SK-N-MC (cell line): ENCODE data around the gene GALNT5.

Experiments
- EZH2 ChIP-seq: fragments of 200-600 bp; sonication (generic); IDR thresholded peaks from one replicate; pipeline ENCODE4 v1.6.1; 2017; ENCODE audit warnings: antibody characterized with exemption
- POLR2AphosphoS5 ChIP-seq: IDR thresholded peaks from 2 replicates; pipeline ENCODE4 v1.6.1; 2012; ENCODE audit warnings: mild to moderate bottlenecking, low read depth, low read length, borderline replicate concordance

- no peak for TF ChIP-seq POLR2AphosphoS5
- no peak for TF ChIP-seq EZH2
These were observed 2.5 kb downstream of the GALNT5 start for GRCh38 chr2:157259960-157260359.
